NCI-H510A treated with DMSO at 0.1 percent for 48 hours (cell line): Measurements from ENCODE around the gene NOTCH2.

Experiments
- DNase-seq: peaks from one replicate; lab custom pipeline; 2025; lab: John Stamatoyannopoulos, UW

The NOTCH2 gene

DNA sequence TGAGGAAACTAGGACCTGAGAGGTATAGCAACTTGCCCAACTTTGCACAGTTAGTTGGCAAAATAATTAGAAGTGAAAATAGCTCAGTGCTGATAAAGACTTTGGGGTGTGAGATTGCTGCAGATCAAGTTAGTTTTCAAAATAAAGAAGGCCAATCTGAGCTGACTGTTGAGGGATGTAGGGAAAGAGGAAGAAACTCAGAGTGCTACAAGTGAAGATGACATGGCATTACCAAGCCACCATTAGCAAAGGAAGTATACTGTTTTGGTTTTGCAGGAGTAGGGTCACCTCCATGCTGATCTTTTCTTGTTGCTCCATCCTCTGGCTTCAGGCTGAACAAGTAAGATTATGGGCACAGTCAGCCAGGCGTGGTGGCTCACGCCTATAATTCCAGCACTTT is 94.5 kb downstream of the NOTCH2 start:
- no peak for DNase-seq

DNA sequence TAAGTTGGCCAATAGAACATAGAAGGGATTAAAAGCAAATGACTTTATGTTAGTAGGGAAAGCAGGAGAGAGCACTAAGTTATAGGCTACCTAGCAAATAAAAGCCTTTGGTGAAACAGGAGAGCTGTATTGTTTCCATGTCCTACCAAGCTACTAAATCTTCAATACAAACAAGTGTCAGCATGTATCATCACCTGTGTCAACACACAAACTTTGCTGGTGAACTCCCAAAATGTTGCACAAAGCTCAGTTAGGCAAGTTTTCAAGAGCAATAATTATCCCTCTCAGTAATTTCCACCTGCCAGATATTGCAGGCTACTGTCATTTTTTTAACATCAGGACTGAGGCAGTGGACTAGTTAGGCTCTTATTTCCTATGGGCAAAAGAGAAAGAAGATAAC is 95.4 kb downstream of the NOTCH2 start:
- DNase-seq: peak; percentile 83

DNA sequence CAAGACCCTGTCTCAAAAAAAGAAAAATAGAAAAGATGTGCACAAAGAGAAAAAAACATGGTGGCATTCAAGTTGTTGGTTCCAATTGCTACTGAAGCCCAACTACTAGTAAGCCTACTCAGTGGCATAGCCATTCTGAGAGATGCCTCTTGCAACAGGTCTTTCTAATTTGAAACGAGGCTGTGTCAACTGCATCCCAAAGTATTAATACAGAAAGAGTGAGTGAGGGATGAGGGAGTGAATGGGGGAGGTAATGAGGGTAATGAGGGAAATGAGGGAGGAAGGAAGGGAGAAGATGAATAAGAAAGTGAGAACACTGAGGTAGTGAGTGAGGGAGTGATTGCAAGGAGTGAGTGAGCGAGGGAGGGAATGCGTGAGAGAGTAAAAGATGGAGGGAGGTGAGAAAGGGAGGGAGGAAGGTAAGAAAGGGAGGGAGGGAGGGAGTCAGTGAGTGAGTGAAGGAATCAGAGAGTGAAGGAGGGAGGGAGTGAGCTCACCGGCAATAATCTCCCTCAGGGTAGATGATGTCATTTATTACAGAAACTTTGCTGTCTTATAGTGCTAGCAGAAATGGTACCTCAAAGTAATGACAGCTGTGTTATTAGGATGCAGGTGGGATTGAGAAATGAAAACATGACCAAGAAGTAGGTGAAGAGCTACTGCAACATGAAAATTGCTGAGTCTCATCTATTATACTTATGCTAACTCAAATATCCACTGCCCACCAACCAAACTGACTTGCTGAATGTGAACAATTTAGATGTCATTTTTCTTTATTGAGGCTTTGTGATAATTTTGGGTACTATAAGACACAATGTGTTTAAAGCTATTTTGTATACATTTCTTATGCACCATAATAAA is 97.5 kb downstream of the NOTCH2 start:
- no peak for DNase-seq

DNA sequence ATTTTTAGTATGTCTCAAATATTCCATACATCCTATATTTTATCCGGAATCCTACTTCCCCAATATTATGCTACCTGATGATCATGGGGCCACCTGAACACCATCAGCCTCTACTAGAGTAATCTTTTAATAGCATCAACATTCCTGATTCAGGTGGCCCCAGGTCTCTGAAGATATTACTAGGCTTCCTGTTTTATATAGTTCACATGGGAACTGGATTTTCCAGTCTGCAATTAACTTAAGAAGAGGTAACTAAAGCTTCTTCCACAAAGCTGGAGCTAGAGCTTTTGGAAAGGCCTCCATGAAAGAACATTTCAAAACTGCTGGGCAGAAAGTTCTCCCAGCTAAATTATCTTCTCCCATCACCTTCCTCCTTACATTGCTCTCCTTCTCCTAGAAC is 100.9 kb downstream of the NOTCH2 start:
- DNase-seq: peak; percentile 4

DNA sequence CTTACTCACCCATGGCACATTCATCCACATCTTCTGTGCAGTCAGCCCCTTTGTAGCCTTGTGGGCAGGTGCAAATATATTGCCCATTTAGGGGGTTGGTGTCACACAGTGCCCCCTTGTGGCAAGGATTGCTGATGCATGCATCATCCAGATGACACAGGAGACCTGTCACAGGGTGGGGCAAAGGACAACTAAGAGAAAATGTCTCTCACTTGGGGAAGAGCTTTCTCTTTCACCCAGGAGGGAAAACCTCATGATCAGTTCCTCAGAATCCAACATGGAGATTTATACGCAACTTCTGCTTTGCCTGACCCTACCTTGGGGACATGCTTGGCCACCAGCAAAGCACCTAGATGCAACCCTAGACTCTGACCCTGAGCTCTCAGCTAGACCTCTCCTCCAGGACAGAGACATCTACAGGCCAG is 101.4 kb downstream of the NOTCH2 start:
- DNase-seq: peak; percentile 9

DNA sequence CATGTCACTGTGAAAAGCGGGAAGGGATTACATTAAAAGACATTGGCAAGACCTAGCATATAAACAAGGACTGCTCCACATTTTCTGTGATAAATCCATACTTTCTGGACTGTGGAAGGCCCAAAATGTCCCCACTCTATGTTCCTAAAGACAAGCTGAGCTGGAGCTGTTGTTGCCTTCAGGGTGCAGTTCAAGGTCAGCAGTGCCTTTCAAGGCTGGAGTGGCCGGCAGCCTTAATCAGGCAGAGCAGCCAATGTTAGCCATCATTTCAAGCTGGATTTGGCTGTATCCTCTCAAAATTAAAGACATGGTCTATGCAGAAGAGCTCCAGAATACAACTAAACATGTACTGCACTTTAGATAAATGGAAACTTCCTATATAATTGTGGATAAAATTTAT is 102.8 kb downstream of the NOTCH2 start:
- no peak for DNase-seq

DNA sequence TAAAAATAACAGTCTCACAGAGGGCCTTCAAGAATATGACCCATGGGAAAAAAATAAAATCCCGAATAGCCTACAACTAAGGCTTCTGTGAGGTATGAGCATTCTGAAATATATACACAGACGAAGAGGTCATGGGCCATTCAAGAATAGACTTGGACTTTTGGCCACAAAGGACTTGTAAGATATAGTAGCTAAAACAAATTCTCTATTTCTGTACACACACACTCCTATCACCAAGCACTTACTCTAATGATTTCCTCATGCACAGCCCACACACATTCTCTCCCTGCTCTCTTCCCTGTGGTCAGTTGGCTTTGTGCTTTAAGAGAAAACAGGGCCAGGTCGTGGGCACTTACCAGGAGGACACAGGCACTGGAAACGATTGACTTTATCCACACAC is 103.4 kb downstream of the NOTCH2 start:
- DNase-seq: no peak

DNA sequence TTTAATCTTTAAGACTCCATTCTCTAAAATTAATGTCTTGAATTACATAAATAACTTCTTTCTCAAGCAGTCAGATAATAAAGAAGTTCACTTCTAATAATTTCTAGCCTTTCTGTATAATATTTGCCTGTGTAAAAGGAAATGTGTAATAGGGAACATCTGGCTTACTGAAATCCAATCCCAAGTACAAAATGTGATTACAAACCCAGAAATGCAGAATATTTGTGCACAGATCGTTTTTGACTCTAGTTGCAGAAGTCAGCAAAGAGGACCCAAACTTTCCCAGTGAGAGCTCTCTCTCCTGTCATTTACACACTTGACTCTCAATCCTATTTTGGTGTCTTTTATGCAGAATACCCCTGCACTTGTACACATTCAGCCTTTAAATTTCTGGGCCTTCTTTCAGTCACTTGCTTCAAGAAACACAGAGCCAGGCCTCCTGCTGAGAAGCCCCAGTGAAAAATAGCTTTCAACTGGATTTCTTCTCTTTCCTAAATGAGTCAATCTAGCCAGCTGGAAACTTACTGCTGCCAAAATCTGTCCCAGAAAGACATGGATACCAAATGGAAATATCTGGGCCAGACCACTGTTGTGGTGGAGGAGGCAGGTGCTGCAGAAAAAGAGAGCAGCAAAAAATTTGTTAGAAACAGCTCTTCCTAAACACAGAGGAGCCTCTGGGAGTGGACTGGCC is 104.6 kb downstream of the NOTCH2 start:
- no peak for DNase-seq

DNA sequence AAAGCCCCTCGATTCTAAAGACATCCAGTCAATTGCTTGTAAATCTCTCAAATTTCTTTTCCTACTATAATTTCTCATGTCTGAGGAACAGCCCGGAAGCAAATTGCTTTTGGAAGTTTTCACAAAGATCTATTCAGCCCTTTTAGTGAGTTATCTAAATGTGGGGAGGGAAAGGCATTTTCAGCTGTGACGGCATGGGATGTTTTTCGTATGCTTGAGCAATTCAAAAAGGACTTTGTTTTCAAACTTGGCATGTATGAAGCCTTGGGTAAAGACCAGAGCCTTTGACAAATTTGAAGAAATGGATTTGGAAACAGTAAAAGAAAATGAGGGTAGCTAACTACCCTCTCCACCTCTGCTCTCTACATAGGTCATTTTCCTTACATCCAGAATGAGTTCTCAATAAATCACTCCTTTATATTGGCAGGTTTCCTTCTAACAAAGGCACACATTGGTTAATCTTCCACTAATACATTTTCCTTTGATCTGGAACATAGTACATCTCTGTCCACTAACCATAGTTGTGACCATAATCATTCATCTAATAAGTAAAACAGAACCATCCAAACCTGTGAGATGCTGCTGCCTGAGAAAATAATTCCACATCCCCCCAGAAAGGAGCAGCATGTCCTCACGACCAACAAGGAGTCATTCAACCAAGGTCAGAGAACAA is 107.0 kb downstream of the NOTCH2 start:
- no peak for DNase-seq

DNA sequence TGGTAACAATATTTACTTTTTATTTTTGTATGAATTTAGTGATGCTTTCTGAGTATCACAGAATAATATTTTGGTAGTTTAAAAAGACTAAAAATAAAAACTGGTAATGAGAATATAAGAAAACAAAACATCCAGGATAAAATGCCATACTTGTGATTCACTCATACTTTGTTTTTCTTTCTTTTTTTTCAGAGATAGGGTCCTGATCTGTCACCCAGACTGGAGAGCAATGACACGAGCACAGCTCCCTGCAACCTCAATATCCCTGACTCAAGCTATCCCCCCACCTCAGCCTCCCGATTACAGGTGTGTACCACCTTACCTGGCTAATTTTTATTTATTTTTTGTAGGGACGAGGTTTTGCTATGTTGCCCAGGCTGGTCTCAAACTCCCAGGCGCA is 109.0 kb downstream of the NOTCH2 start:
- DNase-seq: no peak

DNA sequence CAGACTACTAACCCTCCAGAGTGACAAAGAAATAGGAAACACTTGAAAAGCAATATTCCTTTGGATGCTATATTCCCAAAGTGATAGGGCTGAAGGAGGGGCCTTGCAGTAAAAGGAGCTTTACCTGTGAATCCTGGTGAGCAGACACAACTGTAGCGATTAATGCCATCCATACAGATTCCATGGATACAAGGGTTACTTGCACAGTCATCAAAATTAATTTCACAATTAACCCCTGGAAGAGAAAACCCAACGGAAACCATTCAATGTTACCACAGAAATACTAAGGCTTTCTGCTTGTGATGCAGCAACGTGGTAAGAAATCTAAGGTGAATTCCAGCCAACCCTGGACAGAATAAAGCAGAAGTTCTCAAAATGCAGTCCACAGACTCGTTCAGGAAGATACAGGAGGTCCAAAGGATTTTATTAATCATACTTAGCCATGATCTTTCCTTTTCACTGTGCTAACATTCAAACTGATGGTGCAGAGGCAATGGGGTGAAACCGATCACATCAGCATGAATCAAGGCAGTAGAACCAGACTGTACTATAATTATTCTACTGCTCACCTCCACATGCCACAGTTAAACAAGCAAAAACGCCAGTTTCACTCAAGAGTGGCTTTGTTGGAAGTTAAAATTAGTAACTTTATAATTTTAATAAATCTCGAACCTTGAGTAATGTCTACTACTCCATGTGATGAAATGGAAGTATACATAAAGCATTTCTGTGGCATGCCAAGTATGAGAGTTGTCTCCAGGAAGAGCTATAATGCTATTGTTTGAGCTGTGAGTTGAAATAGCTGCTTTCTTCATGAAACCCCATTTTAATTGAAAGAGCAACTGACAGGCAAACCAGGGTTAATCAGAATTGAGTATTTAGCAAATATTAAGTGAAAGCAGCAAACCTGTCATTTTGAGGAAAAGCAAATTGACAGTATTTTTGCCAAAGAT is 109.9 kb downstream of the NOTCH2 start:
- no peak for DNase-seq

DNA sequence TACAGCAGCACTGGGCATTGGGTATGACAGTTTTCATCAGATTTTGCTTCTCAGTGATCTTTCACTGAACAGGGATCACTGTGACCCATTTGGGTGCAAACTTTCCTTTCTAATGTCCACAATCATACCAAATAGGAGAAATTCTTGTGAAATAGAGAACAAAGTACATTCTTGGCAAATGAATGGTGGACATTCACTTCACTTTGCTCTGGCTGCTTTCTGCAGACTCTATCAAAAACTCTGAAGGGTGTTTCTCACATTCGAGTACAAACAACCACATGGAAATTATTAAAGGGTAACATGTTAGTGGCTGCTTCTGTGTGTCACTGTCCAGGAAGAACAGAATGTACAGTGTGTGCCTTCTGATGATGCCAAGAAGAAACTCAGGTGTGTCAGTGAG is 111.2 kb downstream of the NOTCH2 start:
- no peak for DNase-seq

DNA sequence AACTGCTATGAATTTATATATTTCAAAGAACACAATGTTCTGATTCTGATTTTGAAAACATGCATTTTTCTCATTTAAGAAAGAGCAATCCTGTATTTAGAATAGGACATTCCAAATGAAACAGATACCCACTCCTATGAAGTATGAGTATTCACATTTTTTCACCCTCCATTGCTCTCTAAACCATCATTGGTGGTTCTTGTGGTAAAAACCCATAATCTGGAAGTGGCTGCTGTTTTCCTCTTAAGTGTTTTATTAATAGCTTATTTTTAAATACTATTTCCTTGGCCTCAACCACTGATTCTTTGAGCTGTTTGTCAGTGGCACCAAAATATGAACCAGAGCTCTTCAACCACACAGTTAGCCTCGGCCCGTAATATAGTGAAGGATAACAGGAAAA is 113.2 kb downstream of the NOTCH2 start:
- no peak for DNase-seq

DNA sequence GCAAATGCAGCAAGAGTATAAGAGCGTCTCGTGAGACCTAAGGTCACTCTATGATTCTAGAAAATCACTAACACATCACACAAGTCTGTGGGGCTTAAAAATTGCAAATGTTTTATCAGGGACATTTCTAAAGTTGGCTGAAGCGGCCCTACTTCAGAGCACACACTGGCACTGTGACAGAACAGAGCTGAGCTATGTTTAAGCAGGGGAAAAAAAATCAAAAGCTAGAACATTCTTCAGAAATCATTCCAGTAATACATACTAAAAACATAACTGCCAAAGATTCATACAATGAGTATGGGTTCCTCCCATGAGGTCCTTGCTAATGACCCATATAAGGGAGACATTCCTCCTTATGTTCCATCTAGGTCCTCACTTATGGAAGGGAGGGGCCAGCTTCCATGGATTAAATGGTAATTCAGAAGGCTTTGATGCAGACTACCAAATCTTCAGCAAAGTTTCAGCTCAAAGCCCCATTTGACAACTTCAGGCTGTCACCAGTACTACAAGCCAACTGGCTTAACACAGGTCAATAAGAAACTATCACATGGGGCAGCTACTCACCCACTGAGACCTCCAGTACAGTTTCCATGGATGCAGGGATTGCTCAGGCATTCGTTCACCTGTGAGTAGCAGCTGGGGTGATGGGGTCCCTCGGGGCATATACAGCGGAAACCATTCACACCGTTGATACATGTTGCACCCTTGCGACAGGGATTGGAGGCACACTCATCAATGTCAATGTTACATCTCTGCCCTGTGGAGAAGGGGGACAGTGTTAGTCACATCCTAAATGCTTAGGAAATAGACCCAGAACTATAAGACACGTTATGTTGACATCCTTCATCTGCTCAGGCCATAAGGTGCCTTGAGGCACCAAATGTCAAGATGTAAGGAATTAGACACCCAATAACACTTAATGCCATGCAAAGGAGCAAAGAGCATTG is 114.7 kb downstream of the NOTCH2 start:
- DNase-seq: no peak

DNA sequence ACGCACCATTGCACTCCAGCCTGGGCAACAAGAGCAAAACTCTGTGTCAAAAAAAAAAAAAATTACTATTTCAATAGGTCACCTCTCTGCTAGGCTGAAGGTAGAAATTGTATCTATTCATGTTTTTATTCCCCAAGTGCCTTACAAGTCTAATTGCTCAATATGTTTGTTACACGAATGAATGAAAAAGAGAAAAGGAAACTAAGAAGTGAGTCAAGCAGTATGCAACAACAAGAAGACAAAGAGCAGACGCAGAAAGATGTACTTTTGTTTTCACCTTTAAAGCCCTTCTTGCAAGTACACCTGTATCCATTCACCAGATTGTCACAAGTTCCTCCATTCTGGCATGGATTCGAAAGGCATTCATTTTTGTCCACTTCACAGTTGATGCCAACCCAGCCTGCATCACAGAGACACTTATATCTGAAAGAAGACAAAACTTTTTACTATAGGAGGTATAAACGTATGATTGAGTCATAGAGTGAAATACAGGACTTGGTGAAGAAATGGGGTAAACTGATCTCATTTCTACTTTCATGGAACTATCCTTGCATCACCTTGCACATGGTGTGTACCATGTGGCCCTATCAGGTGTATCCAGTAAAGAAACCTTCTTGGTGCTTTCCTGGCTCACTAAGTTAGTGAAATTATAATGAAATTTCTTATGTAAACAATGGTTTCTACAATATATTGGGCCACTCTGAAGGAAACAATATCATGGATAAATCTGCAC is 116.0 kb downstream of the NOTCH2 start:
- no peak for DNase-seq

DNA sequence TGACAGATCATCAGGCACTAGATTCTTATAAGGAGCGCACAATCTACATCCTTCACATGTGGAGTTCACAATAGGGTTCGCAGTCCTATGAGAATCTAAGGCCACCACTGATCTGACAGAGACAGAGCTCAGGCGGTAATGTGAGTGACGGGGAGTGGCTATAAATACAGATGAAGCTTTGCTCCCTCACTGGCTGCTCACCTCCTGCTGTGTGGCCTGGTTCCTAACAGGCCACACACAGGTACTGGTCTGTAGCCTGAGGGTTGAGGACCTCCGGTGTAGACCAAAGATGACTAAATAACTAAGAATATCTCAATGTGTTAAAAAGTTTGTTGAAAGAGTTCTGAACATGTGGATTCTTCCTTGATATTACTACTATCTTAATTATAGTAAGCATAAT is 117.0 kb downstream of the NOTCH2 start:
- DNase-seq: no peak

DNA sequence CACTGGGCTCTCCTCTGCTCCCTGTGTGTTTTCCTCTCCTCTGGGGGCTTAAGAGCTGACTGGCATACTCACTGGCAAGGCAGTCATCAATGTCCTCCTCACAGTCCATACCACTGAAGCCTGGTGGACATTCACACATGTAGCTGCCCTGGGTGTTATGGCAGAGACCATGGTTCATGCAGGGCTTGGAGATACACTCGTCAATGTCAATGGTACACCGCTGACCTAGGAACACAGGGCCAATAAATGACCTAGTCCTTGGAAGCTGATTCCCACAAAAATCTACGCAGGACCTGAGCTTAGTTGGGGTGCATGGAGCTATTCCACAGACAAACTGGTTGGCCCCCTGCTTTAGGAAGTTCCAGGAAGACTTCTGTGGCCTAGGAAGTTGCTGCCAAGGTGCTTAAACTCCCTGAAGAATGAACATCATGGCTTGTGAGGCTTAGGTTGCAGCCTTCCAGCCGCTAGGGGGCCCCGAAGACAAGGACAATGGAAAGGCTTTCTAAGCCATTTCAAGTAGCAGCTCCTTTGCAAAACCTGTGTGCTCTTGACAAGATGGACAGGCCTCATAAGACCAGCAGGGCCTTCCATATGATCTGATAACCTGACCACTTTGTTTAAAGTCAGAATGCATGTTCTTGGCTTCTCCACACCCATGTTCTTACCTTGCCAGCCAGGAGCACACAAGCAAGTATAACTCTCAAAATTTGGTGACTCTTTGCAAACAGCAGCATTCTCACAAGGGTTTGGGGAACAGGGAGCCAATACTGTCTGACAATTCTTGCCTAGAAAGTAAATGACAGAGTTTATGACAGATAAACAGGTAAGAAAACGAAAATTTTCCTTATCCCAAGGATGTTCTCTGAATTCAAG is 120.9 kb downstream of the NOTCH2 start:
- DNase-seq: peak; percentile 82

DNA sequence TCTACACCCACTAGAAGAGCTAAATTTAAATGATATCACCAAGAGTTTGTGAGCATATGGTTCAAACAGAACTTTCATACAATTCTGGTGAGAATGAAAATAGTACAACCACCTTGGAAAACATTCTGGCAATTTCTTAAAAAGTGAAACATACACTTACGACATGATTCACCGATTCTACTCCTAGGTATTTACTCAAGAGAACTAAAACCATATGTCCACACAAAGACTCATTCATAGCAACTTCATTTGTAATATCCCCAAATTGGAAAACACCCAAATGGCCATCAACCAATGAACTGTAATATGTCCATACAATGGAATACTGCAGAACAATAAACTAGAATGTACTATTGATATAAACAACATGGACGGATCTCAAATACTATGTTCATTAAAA is 122.0 kb downstream of the NOTCH2 start:
- no peak for DNase-seq

DNA sequence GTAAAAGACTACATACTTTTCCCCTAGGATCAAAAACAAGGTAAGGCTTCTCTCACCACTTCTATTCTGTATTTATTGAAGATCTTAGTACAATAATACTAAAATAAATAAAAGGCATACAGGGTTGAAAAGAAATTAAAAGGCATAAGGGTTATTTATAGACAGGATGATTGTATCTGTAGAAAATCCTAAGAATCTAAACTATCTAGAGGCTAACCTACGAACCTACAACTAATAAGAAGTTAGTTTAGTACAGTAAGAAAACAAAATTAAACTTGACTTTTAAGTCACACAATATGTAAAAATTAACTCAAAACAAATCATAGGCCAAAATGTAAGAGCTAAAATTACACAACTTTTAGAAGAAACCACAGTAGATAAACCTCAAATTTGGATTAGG is 122.7 kb downstream of the NOTCH2 start:
- DNase-seq: no peak
